Lower lobe of right lung (tissue), 2 donors: ENCODE results near the gene POLE. TPM values are rescaled to one million over a fixed set of nuclear protein-coding genes. Genes with fewer than 3 reads are reported as not detected.

ENCODE experiments used
- ATAC-seq, 2 donors: fragments of 200-7000 bp; cut with Tn5 transposase; one replicate each; pipeline ENCODE4 v1.9.1; 2020 to 2022; ENCODE audit warnings: mild to moderate bottlenecking in 2 of 2, moderate library complexity in 2 of 2
- DNase-seq: peaks from one replicate; pipeline ENCODE4 v3.0.0-alpha.2; 2020
- H3K27ac ChIP-seq: fragments of 200-600 bp; one replicate; pipeline ENCODE4 v1.8.0; 2022
- H3K27me3 ChIP-seq: fragments of 200-600 bp; one replicate; pipeline ENCODE4 v1.8.0; 2022; ENCODE audit warnings: low read depth
- H3K36me3 ChIP-seq: fragments of 200-600 bp; one replicate; pipeline ENCODE4 v1.8.0; 2022; ENCODE audit warnings: mild to moderate bottlenecking
- H3K4me1 ChIP-seq: fragments of 200-600 bp; one replicate; pipeline ENCODE4 v1.8.0; 2022
- H3K4me3 ChIP-seq: fragments of 200-600 bp; one replicate; pipeline ENCODE4 v1.8.0; 2022; ENCODE audit warnings: mild to moderate bottlenecking
- H3K9me3 ChIP-seq: fragments of 200-600 bp; one replicate; pipeline ENCODE4 v1.8.0; 2022
- CTCF ChIP-seq: fragments of 200-600 bp; IDR thresholded peaks from one replicate; pipeline ENCODE4 v1.8.0; 2022; ENCODE audit warnings: antibody characterized with exemption, mild to moderate bottlenecking
- intact Hi-C: fragments of 100-400 bp; cut with DNase I; formaldehyde crosslinking; loops from one replicate; pipeline ENCODE4 v1.11.0; 2022
- total RNA-seq: library from RNA; stranded (reverse); fragmentation: NEBNext Ultra II Directional; extraction: Animal tissue kit (Norgen Biotek cat#: 25700); gene quantifications from one replicate; pipeline ENCODE4 v1.2.1, GENCODE V29; 2021
- donor health status: DM: no; HTN: yes; CAD: no; lungs with severe emphysema.

The POLE gene
- total RNA-seq, 1 donor from 2014 or later: 28.0 TPM

- intact Hi-C loops: no loop called here
- ATAC-seq (no peak), DNase-seq (no peak)
- Histone ChIP-seq H3K9me3 (no peaks in the 10 kb centered on the region), H3K27me3 (no peaks in the 10 kb centered on the region), H3K36me3 (peaks cover 95% of the 10 kb centered on the region), H3K27ac (no peak overlapping the region), H3K4me1 (no peaks in the 10 kb centered on the region), H3K4me3 (no peak overlapping the region)
- no peak for TF ChIP-seq CTCF
Observed at GRCh38 chr12:132726386-132726785, 39.2 kb upstream of the POLE start.

DNA sequence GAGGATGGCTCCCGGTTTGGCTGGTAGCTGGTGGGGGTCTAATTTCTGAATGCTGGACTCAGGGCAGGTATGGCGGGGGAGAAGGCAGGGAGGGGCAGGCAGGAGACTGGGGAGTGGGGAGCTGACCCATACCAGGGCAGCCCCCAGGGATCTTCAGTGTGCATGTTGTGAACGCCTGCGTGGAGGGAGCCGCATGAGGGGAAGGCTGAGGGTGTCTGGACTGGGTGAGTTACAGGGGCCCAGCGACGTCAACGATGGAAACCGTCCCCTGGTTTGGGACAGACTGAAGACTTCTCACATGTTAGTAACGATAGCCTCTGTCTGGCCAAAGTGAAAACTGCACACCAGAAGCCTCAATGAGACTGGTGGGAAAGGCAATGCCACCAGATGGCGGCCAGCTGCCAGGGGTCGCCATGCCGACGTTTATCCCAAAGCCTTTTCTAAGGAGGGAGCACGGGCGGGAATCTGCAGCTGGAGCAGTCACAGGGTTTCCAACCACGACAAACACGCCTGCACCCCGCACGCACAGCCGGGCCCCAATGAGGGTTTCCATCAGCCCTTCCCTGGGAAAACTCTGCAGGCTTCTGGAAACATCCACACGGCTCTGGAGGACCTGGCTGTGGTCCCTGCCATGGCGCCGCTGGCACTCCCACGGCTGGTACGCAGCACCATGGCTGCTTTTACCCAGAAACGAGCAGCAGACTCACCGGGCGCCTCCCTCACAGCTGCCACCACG lies 37.5 kb upstream of the POLE start:
- no peaks in the 10 kb centered on the region for H3K9me3 ChIP-seq
- no peaks in the 10 kb centered on the region for H3K27me3 ChIP-seq
- H3K36me3 ChIP-seq: peaks cover 95% of the 10 kb centered on the region
- ATAC-seq (no peak), DNase-seq (no peak)
- intact Hi-C loops: no loop called here
- H3K4me3 ChIP-seq: no peak overlapping the region
- TF ChIP-seq CTCF: no peak
- no peaks in the 10 kb centered on the region for H3K4me1 ChIP-seq
- H3K27ac ChIP-seq: no peak overlapping the region

DNA sequence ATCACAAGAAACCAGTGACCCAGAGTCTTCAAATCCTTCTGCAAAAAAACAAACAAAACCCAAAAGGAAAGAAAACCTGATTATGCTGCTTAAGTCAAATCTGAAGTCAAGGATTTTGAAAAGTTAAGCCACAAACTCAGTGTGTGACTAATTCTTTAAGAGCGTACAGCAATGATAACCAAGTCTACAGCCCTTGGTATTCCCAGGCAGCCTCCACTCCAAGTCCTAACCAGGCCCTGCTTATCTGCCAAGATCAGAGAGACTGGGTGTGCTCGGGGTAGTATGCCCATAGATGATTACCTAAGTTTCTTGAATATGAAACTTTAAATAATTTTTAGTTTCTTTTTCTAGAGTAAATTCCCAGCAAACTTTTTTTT lies 36.6 kb upstream of the POLE start:
- Histone ChIP-seq H3K9me3 (no peaks in the 10 kb centered on the region), H3K27ac (no peak overlapping the region), H3K4me1 (no peaks in the 10 kb centered on the region), H3K27me3 (no peaks in the 10 kb centered on the region), H3K4me3 (no peak overlapping the region), H3K36me3 (peaks cover 99% of the 10 kb centered on the region)
- intact Hi-C loops: no loop called here
- DNase-seq (no peak), ATAC-seq (no peak)
- no peak for TF ChIP-seq CTCF

GRCh38 chr12:132723015-132723763 lies 36.0 kb upstream of the POLE start:
- TF ChIP-seq CTCF: no peak

GRCh38 chr12:132720606-132721345 lies 33.6 kb upstream of the POLE start:
- peaks cover 93% of the 10 kb centered on the region for H3K36me3 ChIP-seq
- no peaks in the 10 kb centered on the region for H3K27me3 ChIP-seq
- DNase-seq: no peak
- no peak for ATAC-seq
- no peak overlapping the region for H3K27ac ChIP-seq
- no peak overlapping the region for H3K4me3 ChIP-seq
- TF ChIP-seq CTCF: no peak
- H3K4me1 ChIP-seq: no peaks in the 10 kb centered on the region
- no peaks in the 10 kb centered on the region for H3K9me3 ChIP-seq
- intact Hi-C loops: no loop called here

More at GRCh38 chr12:132723015-132723763, 36.0 kb upstream of the POLE start:
- Histone ChIP-seq H3K27me3 (no peaks in the 10 kb centered on the region), H3K36me3 (peaks cover 97% of the 10 kb centered on the region), H3K4me3 (no peak overlapping the region), H3K27ac (no peak overlapping the region), H3K9me3 (no peaks in the 10 kb centered on the region), H3K4me1 (no peaks in the 10 kb centered on the region)
- DNase-seq: no peak
- ATAC-seq: no peak
- intact Hi-C loops: no loop called here
